ENCODE results near the gene TIMM10B.

The TIMM10B gene, protein sequence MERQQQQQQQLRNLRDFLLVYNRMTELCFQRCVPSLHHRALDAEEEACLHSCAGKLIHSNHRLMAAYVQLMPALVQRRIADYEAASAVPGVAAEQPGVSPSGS

GRCh38 chr11:6481012-6481923 lies at the start of gene TIMM10B, which contains the start of gene ARFIP2:
TIMM10B (plus strand) TSS chr11:6481501; CDS start chr11:6481517, 16 bp downstream.
ARFIP2 (minus strand) TSS chr11:6481331; CDS start chr11:6480421, 910 bp downstream.
- peak; percentile 97 for DNase-seq

GRCh38 chr11:6431861-6432260 lies 49.4 kb upstream of the TIMM10B start:
- no peak for DNase-seq

DNA sequence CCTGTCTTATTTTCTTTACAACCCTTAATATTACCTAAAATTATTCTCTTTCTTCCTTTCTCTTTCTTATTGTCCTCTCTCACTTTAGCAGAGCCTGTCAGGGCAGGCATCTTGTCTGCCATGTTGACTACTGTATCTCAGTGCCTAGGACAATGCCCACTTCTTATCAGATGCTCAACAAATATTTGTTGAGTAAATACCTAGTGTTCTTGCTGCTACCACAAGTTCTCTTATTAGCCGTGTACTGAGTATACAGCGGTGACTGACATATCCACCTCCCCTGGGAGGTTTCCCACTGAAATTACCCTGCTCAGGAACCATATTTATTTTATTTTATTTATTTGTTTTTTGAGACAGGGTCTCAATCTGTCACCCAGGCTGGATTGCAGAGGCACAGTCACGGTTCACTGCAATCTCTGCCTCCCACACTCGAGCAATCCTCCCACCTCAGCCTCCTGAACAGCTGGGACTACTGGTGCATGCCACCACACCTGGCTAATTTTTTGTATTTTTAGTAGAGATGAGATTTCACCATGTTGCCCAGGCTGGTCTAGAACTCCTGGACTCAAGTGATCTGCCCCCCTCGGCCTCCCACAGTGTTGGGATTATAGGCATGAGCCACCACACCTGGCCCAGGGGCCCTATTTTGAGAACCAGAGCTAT lies 47.2 kb upstream of the TIMM10B start:
- no peak for DNase-seq

- DNase-seq, result no peak
Measured at GRCh38 chr11:6437423-6437822, 43.9 kb upstream of the TIMM10B start.

DNA sequence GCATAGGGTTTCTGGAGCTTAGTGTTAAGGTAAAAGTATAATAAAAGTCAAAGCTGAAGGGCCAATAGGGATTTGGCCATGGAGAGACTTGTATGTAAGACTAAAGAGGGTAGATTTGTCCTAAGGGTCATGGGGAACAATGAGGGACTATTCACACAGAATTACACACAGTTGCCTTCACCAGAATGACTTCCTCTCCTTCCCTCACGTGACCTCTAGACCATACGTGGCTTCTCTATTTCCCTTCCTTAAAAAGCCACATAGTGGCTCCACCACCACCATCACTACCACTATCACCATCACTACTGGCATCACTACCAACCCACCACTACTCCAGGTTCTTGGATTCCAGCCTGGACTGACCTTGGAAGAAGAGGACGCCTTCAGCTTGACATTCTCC lies 43.3 kb upstream of the TIMM10B start:
- DNase-seq, result no peak

DNA sequence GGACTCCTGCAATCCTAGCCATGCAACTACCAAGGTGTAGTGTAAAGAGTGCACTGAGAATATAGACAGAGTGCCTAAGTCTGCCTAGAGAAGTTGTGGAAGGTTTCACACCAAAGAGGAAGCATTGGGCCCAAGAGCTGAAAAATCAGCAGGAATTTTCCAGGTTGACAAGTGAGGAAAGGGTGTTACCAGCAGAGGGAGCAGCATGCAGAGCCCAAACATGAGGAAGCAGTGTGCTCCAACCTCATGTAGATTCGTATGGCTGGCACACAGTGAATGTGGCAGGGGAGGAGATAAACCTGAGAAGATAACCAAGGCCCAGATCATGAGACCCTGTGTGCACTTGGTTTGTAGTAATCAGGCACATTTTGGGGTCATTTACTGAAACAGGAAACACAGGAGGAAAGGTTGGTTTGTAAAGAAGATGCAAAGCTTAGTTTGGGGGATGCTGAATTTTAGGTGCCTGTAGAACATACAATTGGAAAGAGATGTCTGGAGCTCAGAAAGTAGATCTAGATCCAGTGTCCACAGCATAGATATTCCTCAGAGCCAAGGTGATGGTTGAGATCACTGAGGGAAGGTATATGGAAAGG lies 42.2 kb upstream of the TIMM10B start:
- no peak for DNase-seq

- no peak for DNase-seq
Measured at GRCh38 chr11:6440906-6441358, 40.4 kb upstream of the TIMM10B start, which contains the start of gene HPX. HPX (minus strand) TSS chr11:6440987; CDS start chr11:6440963, 24 bp downstream.

GRCh38 chr11:6442441-6442840 lies 38.9 kb upstream of the TIMM10B start:
- DNase-seq, result no peak

DNA sequence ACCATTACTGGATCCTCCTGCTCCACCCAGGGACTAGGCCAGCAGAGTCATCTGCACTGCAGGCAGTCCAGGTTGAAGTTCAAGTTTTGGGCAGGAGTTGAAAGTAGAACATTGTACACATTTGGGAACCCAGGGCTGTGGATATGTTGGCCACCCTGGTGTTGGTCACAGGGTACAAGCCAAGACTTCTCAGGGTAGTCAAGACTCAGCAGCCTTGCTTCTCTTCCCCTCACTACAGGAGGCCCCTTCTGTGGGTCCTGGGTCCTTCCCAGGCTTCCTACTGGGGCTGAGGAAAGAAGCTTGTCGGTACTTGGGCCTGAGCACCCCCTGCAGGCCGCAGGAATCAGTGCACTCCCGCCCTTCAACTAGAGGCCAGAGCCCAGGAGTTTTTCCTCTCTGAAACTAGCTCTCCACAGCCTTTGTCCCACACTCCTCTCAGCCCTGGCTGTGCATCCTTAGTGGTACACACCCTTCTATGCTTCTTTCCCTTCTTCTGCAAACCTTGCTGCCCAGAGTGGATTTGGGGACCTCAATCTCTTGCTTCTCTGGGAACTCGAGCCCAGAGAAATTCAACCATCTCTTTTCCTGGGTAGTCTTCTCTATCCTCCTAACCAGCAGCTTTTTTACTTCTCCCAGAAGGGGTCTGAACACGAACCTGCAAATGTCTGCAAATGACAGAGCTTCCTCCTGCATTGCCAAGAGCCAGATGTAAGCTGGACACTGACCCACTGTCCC lies 37.9 kb upstream of the TIMM10B start:
- DNase-seq, result peak; percentile 52

- no peak for DNase-seq
Measured at GRCh38 chr11:6448574-6448973, 32.7 kb upstream of the TIMM10B start.

DNA sequence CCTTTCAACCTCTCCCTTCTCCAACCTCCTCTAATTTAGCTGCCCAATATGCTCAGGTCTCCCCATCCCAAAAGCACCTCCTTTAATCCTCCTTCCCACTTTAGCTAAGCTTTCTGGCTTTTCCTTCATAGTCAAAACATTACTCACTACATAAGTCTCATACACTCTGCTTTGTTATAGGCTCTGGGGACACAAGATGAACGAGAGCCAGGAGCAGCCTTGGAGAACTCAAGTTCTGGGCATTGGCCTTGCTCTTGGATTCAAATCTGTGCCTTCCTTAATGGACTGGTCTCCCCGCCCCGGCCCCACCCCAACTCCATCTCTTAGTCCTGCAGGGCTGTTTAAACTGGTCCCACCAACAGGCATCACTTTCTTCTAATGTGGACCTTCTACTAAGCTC lies 29.1 kb upstream of the TIMM10B start:
- no peak for DNase-seq

DNA sequence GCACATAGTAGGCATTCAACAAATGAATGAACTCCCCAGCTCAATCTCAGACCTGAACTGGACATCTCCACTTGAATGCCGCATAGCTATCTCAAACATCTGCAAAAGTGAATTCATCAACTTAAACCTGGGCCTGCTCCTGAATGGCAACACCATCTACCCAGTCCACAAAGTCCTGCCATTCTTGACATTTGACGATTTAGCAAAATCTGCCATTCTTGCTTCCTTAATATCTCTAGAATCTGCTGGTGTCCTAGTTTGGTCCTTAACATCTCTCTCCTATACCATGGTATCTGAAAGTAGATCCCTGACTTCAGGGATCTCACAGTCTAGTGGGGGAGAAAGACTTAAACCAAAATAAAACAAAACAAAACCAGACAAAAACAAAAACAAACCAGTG lies 28.1 kb upstream of the TIMM10B start:
- DNase-seq, result no peak

- DNase-seq, result no peak
Measured at GRCh38 chr11:6455070-6455469, 26.2 kb upstream of the TIMM10B start.

DNA sequence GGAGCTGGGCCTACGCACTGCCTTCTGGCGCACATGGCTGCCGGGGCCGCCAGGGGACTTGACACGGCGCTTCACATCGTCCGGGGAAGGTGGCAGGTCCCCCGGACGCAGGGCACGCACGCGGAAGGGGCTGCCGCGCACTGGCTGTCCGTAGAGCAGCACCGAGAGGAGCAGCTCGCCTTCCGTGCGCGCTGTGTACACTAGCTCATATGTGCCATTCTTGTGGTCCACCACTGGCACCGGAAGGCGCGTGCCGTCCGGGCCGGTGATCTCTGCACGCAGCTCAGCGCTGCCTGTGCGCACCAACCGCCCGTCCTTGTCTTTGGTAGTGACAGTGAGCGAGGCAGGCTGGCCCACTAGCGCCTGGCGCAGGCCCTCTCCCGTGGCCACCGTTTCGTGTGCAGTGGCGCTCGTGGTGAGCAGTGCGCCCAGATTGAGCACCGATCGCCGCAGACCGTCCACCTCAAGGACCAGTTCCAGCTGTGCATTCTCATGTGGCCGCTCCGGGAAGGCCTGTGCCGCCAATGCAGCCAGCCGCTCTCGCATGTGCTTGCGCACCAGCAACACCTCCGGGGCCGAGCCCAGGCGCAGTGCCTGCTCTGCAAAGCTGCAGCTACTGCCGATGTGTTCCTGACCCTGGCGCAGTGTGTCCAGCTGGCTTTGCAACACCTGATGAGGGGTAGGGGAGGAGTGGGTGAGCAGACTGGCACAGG lies 24.8 kb upstream of the TIMM10B start:
- no peak for DNase-seq

- DNase-seq, result no peak
Measured at GRCh38 chr11:6457581-6458320, 23.6 kb upstream of the TIMM10B start.

- no peak for DNase-seq
Measured at GRCh38 chr11:6458352-6459098, 22.8 kb upstream of the TIMM10B start.

- DNase-seq, result no peak
Measured at GRCh38 chr11:6459099-6459450, 22.2 kb upstream of the TIMM10B start.

DNA sequence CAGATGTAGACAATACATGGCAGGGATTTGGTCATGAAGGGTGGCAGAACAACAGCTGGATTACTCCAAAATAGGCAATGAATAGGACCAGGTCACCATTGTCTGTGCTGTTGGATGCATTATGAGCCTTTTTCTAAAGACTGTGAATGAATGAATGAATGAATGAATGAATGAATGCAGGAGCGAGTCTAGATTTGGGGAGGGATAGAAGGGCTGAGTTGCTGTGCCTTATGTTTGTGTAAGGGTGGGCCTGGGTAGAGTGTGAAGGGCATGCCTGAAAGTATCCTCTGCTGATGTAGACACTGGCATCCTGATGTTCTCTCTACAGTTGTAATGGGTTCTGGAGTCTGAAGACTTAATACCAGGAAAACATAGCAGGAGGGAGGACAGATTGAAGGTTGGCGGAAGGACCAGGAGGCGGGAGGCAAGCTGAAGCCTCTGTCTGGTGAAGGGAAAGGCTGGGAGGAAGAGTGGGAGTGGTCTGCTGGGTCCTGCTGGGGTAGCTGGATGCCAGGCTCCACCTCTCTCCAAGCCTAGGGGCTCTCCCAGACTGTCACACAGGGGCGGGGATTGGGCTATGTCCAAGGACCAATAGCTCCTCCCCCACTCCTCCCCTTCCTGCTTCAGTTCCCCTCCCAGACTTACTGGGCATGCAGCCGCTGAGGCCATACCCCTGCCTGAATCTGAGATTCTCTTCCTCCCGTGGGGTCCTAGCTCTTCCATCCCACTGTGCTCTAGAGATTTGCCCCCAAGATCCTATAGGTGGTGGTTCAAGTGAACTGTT lies 12.4 kb upstream of the TIMM10B start:
- DNase-seq, result peak; percentile 97

DNA sequence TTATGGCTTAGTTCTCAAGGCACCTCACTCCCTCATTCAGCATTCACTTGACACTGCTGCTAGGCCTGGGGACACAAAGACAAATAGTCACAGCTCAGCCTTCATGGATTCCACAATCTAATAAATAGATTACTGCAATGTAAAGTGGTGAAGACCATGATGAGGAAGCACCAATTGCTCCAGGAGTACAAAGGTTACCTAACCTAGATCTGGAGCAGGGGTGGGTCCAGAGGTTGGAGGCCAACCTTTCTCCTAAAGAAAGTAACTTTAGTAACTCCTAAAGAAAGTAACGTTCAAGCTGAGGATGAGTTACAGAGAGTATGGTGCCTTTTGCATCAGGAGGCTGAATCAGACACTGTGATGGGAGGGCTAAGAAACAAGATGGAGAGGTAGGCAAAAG lies 11.7 kb upstream of the TIMM10B start:
- DNase-seq, result no peak

GRCh38 chr11:6472934-6473333 lies 8.4 kb upstream of the TIMM10B start:
- no peak for DNase-seq
